GM12892 (cell line): ENCODE data around the gene FUOM.

Experiments
- POLR2A ChIP-seq: IDR thresholded peaks from 2 replicates; pipeline ENCODE4 v1.6.1; 2011; ENCODE audit warnings: low read depth, low read length, control low read depth
- POLR2AphosphoS5 ChIP-seq: IDR thresholded peaks from 2 replicates; pipeline ENCODE4 v1.6.1; 2011; ENCODE audit warnings: low read depth, low read length, control low read depth

GRCh38 chr10:133326745-133327650 is 30.8 kb downstream of the FUOM start:
- TF ChIP-seq POLR2A (no peak), POLR2AphosphoS5 (no peak)
